ENCODE measurements around the gene FERMT3.

DNA sequence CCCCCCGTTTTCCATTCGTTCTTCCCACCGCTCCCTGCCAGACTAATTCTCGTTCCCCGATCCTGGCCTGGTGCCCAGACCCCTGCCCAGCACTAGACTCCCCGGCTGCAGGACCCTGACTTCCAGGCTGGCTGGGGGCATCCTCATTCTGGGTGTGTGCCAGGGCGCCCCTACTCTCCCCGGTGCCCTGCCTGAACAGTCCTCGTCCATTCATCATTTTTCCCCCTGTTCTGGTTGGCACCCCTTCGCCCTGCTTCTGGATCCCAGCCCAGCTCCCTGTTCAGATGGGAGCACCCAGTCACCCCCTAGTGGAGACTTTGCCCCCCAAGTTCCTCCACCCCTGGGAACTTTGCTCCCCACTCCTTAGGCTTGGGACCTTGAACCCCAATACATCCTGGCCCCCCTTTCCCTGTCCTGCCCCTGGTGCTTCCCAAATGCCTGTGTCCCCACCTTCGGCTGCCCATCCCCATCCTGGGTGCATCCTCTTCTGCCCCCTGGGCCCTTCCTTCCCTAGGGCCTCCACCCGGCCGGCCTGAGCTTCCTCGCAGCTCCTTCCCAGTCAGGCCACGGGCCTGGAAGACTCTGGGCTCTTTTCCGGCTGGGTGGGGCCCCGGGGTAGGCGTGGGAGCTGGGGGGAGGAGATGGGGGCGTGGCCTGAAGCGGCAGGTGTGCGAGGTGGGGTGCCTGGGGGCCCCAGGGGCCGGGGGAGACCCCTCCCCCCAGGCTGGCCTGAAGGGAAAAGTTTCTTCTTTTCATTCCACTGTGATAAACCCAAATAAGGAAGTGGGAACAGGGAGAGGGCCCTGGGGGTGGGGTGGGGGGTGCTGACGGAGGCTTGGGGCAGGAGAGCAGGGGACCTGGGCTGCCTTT lies 45.7 kb downstream of the FERMT3 start:
- TF ChIP-seq EP300 (IDR thresholded peaks at IDR 0.05): no peak
- TF ChIP-seq, protein P1, sequence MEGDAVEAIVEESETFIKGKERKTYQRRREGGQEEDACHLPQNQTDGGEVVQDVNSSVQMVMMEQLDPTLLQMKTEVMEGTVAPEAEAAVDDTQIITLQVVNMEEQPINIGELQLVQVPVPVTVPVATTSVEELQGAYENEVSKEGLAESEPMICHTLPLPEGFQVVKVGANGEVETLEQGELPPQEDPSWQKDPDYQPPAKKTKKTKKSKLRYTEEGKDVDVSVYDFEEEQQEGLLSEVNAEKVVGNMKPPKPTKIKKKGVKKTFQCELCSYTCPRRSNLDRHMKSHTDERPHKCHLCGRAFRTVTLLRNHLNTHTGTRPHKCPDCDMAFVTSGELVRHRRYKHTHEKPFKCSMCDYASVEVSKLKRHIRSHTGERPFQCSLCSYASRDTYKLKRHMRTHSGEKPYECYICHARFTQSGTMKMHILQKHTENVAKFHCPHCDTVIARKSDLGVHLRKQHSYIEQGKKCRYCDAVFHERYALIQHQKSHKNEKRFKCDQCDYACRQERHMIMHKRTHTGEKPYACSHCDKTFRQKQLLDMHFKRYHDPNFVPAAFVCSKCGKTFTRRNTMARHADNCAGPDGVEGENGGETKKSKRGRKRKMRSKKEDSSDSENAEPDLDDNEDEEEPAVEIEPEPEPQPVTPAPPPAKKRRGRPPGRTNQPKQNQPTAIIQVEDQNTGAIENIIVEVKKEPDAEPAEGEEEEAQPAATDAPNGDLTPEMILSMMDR (IDR thresholded peaks at IDR 0.05): peak; percentile 13 to 41 (median 34)
- peak in 1 of 2 donors; percentile 49 for TF ChIP-seq POLR2A (IDR thresholded peaks at IDR 0.05)
- no peak for TF ChIP-seq POLR2AphosphoS5 (IDR thresholded peaks at IDR 0.05)

Data from sigmoid colon (tissue), 4 donors.